Body of pancreas (tissue), 4 donors: ENCODE results near the gene ADAMTS10. TPM values are rescaled to one million over a fixed set of nuclear protein-coding genes. Genes with fewer than 3 reads are reported as not detected.

Experiments
- ATAC-seq: fragments of 150-250 bp; one replicate; pipeline ENCODE4 v1.9.1; 2016
- DNase-seq, 4 donors: peaks; one replicate each; pipeline ENCODE4 v3.0.0-alpha.2; 2019
- H3K27ac ChIP-seq, 4 donors: fragments of 200-600 bp; sonication (generic); 1 replicate in 3 of 4; 2 replicates in 1 of 4; pipeline versions ENCODE4 v1.5.1 to v1.6.1; 2016 to 2019; ENCODE audit warnings: mild to moderate bottlenecking in 1 of 4, mixed read lengths in 1 of 4, moderate library complexity in 1 of 4
- H3K27me3 ChIP-seq, 2 donors: fragments of 200-600 bp; sonication (generic); one replicate each; pipeline ENCODE4 v1.6.0; 2016; ENCODE audit warnings: mild to moderate bottlenecking in 1 of 2
- H3K36me3 ChIP-seq, 2 donors: fragments of 200-600 bp; sonication (generic); replicated peaks in 1 of 2; 2 replicates each; pipeline ENCODE4 v1.5.1; 2016; ENCODE audit warnings: low read depth in 2 of 2; ENCODE audit not compliant: insufficient read depth in 1 of 2
- H3K4me1 ChIP-seq: fragments of 200-600 bp; sonication (generic); one replicate; pipeline ENCODE4 v1.6.0; 2016
- H3K4me3 ChIP-seq, 2 donors: fragments of 200-600 bp; sonication (generic); 1 replicate in 1 of 2; 2 replicates in 1 of 2; pipeline ENCODE4 v1.5.1; 2016 to 2019
- H3K9me3 ChIP-seq, 3 donors: fragments of 200-600 bp; sonication (generic); 1 replicate in 2 of 3; 2 replicates in 1 of 3; pipeline ENCODE4 v1.5.1; 2016
- CTCF ChIP-seq, 7 experiments: fragments of 450-650 bp in 4 of 7; fragments of 200-600 bp in 3 of 7; sonication (generic) in 3 of 7; IDR thresholded peaks; one replicate each; pipeline ENCODE4 v1.5.1; 2016 to 2019; ENCODE audit warnings: antibody characterized with exemption in 7 of 7
- POLR2A ChIP-seq, 3 donors: fragments of 450-650 bp; IDR thresholded peaks; one replicate each; pipeline ENCODE4 v1.6.1; 2016; ENCODE audit warnings: antibody characterized with exemption in 3 of 3, mild to moderate bottlenecking in 2 of 3
- WGBS, 2 donors: methylation state at CpG; one replicate each; pipeline ENCODE4 v1.1.5; 2017; 5-methylcytosine and 5-hydroxymethylcytosine counted together
- intact Hi-C: fragments of 100-400 bp; cut with DNase I; formaldehyde crosslinking; loops from one replicate; pipeline ENCODE4 v1.15.1; 2023
- total RNA-seq, 2 donors: library from RNA; depleted of rRNA; stranded (reverse); fragments of >200 nt; gene quantifications; one replicate each; pipeline ENCODE4 v1.1.0, GENCODE V29; 2016

Gene ADAMTS10
- total RNA-seq, 2 donors from 2014 or later = 19.1 to 36.6 TPM

- no peaks in the 10 kb centered on the region for H3K9me3 ChIP-seq
- TF ChIP-seq POLR2A (IDR thresholded peaks at IDR 0.05) (no peak), CTCF (IDR thresholded peaks at IDR 0.05) (no peak)
- DNase-seq (no peak), ATAC-seq (no peak)
- no peaks in the 10 kb centered on the region for H3K36me3 ChIP-seq
- H3K27me3 ChIP-seq = no peaks in the 10 kb centered on the region
- H3K4me3 ChIP-seq = no peak overlapping the region
- 91% methylated on average over 15 of the region's 15 CpGs; no CpG with 5 or more reads in 1 of the 2 donors for WGBS, 2 donors
- intact Hi-C loops = no loop called here
- no peak overlapping the region for H3K27ac ChIP-seq
- no peaks in the 10 kb centered on the region for H3K4me1 ChIP-seq
These were observed 60.4 kb downstream of the ADAMTS10 start for GRCh38 chr19:8550070-8550469.

GRCh38 chr19:8545743-8546142 lies 64.8 kb downstream of the ADAMTS10 start:
- Histone ChIP-seq H3K4me1 (no peaks in the 10 kb centered on the region), H3K27ac (no peak overlapping the region), H3K9me3 (no peaks in the 10 kb centered on the region), H3K27me3 (no peaks in the 10 kb centered on the region), H3K4me3 (no peak overlapping the region), H3K36me3 (no peaks in the 10 kb centered on the region)
- intact Hi-C loops = no loop called here
- ATAC-seq = no peak
- 89 to 94% methylated on average over 7 to 8 of the region's 8 CpGs for WGBS, 2 donors
- no peak for DNase-seq
- TF ChIP-seq CTCF (IDR thresholded peaks at IDR 0.05) (no peak), POLR2A (IDR thresholded peaks at IDR 0.05) (no peak)

GRCh38 chr19:8544168-8544567 lies 66.3 kb downstream of the ADAMTS10 start:
- DNase-seq = no peak
- intact Hi-C loops = no loop called here
- 80 to 88% methylated on average over 1 to 19 of the region's 20 CpGs for WGBS, 2 donors

GRCh38 chr19:8539621-8540149 lies 70.8 kb downstream of the ADAMTS10 start:
- intact Hi-C loops = no loop called here
- Histone ChIP-seq H3K36me3 (no peaks in the 10 kb centered on the region), H3K27me3 (no peaks in the 10 kb centered on the region), H3K27ac (no peak overlapping the region), H3K9me3 (no peaks in the 10 kb centered on the region), H3K4me3 (no peak overlapping the region), H3K4me1 (no peaks in the 10 kb centered on the region)
- ATAC-seq = no peak
- DNase-seq = no peak
- TF ChIP-seq CTCF (IDR thresholded peaks at IDR 0.05) (no peak), POLR2A (IDR thresholded peaks at IDR 0.05) (no peak)
- 71 to 77% methylated on average over 11 of the region's 12 CpGs for WGBS, 2 donors

More at GRCh38 chr19:8544168-8544567, 66.3 kb downstream of the ADAMTS10 start:
- H3K4me3 ChIP-seq = no peak overlapping the region
- TF ChIP-seq CTCF (IDR thresholded peaks at IDR 0.05) (no peak), POLR2A (IDR thresholded peaks at IDR 0.05) (no peak)
- no peak for ATAC-seq
- no peaks in the 10 kb centered on the region for H3K4me1 ChIP-seq
- no peaks in the 10 kb centered on the region for H3K27me3 ChIP-seq
- no peaks in the 10 kb centered on the region for H3K9me3 ChIP-seq
- no peaks in the 10 kb centered on the region for H3K36me3 ChIP-seq
- H3K27ac ChIP-seq = no peak overlapping the region

- 76 to 82% methylated on average over 3 of the region's 3 CpGs for WGBS, 2 donors
- ATAC-seq = no peak
- DNase-seq = no peak
- H3K9me3 ChIP-seq = no peaks in the 10 kb centered on the region
- TF ChIP-seq CTCF (IDR thresholded peaks at IDR 0.05) (no peak), POLR2A (IDR thresholded peaks at IDR 0.05) (no peak)
- no peak overlapping the region for H3K4me3 ChIP-seq
- no peaks in the 10 kb centered on the region for H3K27me3 ChIP-seq
- intact Hi-C loops = no loop called here
- H3K27ac ChIP-seq = no peak overlapping the region
- no peaks in the 10 kb centered on the region for H3K36me3 ChIP-seq
- no peaks in the 10 kb centered on the region for H3K4me1 ChIP-seq
These were observed 73.4 kb downstream of the ADAMTS10 start for GRCh38 chr19:8537099-8537498.
